GM19238 (cell line): ENCODE measurements around the gene ACTN1.

Source experiments
- DNase-seq: peaks from one replicate; pipeline ENCODE4 v3.0.0; 2011; ENCODE audit warnings: low spot score; ENCODE audit not compliant: insufficient read length

The ACTN1 gene

DNA sequence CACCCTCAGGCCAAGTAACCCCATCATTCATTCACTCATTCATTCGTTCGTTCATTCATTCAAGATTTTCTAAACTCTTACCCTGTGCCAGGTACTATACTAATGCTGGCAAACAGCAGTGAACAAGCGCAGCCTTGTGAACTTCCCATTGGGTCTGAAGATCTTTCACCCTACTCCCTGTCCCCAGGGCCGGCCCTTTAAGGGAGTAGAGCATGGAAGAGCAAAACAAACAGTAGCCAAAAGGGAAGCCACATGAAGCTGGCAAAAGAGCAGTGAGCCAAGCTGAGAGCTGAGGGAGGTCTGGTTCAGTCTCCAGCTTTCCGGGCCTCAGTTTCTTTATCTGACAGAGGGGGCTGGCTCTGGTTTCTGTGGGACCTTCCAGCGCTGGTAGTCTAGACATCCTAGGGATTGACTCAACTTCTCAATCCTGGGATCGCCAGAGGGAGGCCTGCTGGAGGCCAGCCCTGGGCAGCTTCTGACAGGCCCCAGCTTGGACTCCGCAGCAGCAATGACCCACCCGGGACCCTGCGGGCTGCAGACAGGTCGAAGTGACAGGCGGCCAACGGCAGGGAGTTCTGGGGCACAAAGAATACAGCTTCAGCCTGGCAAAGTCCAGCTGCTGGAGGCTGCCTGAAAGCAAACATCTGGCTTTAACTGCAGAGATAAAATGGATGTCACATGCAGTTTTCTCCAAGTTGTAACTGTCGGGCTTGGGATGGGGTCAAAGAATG, 27.1 kb downstream of the ACTN1 start:
- DNase-seq: no peak

DNA sequence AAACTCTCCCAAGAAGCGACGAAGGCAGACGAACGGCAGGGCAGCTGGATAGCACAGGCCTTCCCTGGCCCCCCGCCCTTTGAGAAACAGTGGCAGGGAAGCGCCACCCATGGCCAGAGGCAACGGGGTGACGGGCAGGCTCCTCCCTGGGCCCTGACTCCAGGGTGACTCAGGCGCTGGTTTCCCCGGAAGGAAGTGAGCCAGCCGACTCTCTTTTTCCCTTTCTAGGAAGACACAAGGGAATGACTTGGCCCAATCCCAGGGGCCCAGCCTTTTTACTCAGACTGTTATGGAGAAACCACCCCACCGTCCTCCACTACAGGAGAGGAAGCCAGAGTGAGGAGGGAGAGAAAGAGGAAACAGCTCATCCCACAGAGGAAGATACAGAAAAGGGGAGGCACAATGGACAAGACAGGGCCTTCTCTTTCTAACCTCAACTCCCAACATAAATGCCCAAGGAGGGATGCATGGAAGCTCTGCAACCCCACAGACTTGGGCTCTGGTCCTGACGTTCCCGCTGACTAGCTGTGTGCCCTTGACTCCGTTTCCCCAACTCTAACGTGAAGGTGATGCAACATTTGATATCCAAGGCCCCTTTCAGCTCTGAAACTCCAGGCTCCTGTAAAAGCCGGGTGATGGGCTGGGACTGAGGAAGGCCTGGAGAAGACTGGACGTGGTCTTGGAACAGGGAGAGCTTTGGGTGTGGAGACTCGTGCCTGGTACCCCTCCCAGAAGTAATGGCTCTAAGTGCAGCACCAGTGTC, 27.9 kb downstream of the ACTN1 start:
- DNase-seq: no peak

DNA sequence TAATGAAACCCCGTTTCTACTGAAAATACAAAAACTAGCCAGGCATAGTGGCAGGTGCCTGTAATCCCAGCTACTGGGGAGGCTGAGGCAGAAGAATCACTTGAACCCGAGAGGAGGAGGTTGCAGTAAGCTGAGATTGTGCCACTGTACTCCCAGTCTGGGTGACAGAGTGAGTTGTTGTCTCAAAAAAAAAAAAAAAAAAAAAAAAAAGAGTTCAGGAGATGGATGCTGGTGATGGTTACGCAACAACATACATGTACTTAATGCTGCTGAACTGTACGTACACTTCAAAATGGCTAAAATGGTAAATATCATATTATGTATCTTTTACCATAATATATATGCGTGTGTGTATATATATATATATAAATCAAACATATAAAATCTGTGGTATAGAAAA, 29.0 kb downstream of the ACTN1 start:
- DNase-seq: no peak

DNA sequence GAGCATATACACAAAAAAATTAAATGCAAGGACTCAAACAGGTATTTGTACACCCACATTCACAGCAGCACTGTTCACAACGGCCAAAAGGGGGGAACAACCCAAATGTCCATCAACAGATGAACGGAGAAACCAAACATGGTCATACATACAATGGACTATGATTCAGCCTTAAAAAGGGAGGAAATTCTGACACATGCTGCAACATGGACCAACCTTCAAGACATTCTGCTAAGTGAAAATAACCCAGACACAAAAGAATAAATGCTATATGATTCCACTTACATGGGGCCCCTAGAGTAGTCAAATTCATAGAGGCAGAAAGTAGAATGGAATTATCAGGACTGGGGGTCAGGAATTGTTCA, 29.5 kb downstream of the ACTN1 start:
- DNase-seq: no peak

DNA sequence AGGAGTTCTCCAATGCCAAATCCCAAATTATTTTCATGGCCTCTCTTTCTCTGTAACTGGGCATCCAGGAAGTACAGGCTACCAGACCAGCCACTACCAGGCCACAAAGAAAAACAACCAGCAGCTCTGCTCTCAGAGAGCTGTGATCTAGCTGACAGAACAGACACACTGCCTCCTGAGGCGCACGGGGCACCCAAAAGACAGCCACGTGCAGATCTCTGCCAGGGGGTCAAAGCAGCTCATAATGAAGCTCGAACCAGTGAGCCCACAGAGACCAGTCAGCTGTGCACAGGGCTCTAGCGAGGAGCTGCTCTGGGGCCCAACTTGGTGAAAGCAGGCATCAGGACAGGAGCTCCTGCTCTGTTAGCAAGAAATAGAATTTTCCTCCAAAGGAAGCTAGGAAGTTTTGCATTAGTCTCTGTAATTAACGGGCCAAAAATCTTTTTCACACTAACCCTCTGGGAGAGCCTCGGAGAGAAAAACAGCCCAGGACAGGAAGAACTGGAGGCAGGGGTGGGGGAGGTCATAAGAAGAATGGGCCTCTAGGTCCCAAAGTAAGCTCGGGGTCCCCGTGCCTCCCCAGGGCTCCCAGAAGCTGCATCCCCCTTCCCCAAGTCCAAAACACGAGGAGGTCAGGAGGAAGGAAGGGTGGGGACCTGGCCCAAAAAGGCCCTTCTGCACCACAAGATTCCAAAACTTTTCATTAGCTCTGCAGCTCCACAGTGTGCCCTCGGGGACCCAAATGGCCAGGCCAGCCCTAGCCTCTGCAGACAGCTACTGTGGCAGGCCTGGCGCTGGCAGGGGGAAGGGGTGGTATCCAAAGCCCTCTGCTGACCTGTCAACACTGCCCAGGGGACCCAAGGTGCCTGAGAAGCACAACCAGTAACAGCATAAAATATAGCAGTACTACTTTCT, 30.2 kb downstream of the ACTN1 start:
- DNase-seq: no peak

DNA sequence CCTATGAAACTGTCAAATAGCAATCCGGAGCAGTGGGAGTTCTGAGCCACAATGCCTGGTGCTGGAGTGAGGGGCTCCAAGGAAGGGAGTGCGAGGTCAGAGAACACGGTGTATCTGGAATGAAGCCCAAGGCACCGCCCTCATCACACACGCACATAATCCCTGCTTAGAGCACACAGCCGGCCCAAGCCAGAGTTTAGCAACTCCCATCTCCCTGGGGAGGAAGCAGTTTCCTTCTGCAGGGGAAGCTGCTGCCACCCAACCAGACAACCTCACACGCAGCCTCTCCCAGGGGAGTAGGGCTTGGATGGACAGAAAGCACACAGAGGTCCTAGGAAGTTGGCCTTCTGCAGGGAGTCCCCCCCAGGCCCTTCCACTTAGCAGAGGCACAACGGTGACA, 31.3 kb downstream of the ACTN1 start:
- DNase-seq: no peak

DNA sequence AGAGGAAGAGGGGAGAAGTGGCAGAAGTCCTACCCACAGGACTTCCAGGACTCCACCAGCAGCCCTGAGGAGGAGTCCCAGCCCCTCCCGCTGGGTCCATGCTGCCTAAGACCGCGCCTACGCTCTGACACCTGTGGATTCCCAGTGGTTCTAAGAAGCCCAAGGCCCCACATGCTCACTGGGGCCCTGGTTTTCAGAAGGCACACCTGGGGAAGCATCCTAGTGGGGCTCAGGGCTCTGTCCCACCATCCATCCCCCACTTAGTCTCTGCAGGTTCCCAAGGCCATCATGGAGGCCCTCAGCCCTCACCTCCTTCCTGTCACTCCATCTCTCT, 32.6 kb downstream of the ACTN1 start:
- DNase-seq: no peak

DNA sequence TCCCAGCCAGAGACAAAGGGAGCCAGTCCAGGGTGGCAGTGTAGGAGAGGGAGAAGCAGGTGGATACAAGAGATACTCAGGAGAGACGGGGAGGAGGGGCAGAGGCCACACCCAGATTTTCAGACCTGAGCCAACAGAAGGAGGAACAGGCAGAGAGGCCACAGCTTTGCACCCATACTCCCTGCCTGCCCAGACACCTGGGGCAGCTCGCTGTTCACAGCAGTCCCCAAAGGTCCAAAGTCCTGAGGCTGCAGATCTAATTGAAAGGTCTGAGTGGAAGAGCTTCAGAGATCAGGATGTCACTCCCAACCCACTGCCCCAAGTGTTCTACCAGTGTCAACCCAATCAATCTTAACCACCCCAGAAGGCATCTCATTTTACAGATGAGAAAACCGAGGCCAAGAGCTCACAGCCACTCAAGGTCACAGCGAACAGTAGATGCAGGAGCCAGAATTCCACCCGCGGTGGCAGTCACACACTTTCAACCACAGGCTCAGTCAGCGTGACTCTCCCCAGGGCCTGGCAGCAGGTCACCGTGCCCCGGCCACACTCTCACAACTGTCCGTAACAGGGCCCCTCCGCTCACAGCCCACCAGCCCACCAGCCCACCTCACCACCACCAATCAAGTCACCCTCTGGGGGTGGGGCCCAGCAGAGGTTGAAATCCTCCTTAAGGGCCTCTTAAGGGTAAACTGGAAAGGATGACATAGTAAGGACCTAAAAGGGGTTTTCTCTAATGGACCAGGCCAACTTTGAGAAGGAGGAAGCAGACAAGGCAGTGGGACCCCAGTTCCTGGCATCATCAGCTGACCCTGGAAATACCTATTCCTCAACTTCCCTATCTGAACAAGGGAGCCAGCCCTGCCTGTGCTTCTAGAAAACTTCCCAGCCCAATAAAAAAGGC, 33.3 kb downstream of the ACTN1 start:
- no peak for DNase-seq

DNA sequence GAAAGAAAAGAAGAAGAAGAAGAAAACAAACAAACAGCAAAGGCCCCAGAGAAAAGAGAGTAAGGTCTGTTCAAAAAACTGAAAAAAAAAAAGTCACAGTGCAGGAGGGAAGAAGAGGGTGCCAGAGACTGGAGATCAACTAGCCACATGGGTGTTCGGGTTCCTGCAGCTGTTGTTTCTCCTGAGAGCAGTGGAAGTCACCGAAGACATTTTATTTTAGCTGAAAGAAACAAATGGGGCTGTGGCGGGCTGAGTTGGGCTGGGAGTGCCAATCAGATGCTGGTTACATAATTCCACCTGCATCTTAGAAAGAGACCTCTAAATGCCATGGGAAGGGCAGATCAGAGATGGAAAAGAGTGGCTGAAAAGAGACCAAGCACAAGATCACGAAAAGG, 33.9 kb downstream of the ACTN1 start:
- DNase-seq: no peak

DNA sequence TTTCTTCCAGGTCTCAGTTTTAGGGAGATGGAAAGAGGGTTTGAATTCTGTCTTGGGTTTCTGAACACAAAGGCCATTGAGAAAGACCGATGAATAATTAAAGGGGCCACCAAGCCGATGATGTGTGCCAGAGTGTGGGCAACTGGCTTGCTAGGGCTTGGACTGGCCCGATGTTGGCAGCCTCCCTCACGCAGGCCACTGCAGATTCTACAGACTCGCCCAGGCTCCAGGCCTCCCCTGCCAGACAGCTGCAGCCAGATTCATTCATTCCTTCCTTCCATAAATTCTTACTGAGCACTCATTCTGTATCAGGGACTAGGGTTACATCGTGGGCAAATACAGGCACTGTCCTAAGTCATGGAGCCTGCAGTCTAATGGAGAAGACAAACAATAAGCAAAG, 34.9 kb downstream of the ACTN1 start:
- no peak for DNase-seq

DNA sequence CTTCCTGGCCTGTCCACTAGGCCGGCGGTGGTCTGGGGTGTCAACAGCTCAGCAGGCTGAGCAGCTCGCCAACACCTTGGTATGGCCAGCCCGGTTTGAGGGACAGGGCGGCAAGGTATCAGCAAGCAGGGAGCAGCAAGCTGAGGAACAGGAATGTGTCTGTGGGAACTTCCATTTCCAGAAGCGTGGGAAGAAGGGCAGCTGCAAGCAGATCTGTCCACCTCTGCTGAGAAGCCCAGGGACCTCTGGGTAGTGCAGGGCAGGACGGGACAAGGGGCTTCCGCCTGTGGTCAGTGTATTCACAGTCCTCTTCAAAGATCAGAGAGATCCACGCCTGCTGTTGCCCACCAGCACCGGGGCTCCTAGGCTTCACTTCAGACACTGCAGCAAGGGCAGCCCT, 36.0 kb downstream of the ACTN1 start:
- no peak for DNase-seq

DNA sequence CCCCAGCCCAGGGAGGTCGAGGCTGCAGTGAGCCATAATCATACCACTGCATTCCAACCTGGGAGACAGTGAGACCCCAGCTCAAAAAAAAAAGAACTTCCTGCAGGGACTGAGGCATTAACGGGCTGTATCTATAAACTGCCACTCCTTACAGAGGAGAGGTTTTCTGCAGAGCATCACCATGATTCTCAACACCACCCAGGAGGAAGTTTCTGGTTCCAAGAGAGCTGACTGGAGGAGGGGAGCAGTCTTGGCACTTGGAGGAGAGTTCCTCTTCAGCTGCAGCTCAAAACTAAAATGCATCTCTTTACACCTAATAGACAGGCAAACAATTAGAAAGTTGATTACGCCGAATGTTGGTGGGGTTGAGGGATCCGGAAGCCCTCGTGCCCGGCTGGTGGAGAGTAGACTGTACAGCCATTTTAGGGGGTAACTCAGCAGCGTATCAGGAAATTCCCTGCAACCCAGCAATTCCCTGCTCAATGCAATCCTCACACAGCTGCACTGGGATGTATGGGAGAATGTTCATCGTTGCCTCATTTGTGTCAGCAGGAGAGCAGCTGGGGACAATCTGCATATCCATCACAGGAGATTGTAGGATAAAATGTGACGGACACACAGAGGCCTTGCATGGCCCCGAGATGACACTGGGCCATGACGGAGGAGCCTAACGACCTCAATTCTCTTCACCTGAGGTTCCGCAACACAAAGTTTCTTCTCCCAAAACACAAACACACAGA, 36.6 kb downstream of the ACTN1 start:
- DNase-seq: no peak

DNA sequence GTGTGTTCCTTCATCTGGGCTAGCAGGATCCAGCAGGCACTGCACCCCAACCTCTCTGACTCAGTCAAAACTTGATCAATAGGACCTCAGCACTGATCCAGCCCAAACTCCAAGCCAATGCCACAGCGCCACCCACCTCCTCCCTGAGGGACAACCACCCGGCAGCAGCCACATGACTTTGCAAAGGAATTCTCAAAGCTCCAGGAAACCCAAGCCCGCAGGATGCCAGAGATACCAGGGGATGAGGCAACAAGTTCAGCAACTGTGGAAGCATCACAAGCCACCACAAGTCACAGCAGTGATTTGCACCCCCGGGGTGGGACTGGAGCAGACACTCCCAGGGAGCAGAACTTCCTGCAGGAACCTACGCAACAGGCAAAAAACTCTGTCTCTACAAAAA, 37.3 kb downstream of the ACTN1 start:
- no peak for DNase-seq

DNA sequence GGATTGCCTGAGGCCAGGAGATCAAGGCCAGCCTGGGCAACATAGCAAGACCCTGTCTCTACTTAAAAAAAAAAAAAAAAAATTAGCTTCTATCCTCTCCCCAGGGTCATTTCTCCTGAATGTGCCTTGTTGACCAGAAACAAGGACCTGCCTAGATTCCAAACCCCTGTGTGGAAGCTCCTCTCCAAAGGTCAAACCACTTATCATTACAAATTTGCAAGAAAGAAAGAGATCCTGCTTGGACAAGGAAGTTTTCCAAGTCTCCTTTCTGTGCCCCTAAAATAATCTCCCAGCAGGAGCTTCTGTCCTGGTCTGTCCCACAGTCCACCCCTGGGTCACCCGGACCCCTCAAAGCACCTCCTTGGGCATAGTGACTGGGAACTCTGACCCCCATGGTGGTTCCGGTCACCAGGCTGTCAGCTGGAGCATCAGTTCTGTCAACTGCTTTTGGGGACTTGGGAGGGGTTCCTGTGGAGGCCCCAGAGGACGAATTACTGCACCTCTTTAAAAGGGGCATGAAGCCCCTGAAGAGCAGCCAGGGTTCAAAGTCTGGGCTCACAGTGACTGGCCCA, 38.4 kb downstream of the ACTN1 start:
- no peak for DNase-seq

DNA sequence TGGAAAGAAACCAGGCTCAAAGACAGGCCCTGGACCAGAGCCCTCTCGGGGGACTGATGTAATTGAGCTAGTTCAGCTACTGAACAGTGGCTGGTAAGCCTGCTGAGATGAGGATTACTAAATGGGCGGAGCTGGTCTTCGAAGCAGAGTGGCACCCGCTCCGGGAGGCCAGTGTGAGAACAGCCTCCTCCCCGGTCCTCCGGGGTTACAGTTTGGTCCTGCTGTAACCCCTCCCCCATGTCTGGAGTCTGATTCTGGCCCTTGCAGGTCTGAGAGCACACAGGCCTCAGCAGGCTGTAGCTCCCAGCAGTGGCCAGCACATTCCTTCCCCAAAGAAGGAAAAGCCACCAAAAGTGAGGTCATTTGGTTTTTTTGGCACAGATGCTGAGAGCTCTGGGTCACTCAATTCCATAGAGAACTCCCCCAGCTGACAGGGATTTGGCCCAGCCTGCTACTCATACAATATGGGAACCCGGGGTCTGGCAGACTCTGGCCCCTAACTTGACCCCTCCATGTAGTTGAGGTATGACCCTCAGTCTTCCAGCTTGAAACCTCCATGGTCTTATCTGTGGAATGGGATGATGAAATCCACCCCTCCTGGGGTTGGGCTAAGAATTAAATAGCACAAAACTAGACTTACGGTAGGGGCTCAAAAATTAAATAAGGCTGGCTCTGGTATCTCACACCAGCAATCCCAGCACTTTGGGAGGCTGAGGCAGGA, 39.0 kb downstream of the ACTN1 start:
- no peak for DNase-seq

DNA sequence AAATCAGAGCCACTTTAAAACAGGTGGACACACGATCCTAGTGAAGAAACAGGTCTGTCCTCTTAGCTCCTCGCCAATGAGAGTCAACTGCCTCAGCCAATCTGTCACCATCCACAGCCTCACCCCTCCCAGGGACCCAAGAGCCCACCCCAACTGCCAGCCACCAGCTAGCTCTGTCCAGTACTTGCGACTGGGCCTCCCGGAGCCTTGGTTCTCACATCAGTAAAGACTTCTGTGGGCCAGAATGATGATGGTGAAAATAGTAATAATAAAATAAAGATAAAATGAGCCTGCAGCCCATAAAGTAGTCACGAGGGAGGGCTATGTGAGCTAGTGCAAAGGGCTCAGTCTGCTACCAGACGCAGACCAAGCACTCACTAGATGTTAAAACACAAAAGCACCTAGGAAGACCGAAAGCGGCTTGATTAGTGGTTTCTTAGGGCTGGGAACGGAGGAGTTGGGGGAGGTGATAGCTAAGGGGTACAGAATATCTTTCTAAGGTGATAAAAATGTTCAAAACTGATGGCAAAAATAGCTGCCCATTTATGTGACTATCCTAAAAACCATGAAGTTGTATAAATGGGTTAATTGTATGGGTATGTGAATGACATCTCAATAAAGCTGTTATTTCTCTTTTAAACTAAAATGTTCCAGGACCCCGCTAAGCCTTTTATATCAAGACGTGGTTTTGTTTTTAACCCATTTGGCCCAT, 39.8 kb downstream of the ACTN1 start:
- DNase-seq: no peak

DNA sequence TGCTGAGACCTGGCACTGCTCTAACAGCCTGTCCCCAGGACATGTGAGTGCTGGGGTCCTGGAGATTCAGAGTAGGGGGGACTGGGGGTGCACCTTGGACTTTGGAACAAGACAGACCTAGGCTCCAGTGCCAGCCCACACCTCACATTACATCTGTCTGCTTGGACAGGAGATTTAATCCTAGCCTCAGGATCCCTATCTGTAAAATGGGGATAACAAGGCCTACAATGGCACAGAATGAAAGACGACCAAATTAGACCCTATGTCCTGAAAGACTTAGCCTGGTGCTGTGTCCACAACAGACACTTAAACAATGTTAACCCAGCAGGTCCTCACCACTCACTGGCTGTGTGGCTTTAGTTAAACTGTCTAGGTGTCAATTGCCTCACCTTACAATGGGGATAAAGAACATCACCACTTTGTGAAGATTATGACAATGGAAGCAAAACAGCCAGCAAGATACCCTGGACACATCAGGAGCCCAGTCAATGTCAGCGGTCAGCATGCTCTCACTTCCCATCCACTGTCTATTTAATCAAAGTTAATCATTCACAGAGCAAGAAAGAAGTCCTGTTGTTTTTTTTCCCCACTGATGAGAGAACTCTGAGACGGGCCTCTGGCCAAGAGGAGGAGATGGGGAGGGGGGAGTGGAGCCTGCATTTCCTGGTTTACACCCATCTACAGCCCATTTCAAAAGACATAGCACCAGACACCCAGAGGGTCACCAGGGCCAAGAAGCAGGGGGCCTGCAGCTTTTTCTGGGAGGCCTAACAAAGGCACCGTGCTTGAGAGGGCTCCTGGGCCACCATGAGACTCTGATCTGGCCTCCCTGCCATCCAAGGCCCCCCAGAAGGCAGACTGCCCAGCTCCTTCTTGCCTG, 40.6 kb downstream of the ACTN1 start:
- DNase-seq: no peak
